Natural killer cell (primary cell): ENCODE measurements around the gene AOC3. TPM values are rescaled to one million over a fixed set of nuclear protein-coding genes. Genes with fewer than 3 reads are reported as not detected.
"Not testable (repeated sequence)": the region's sequence is repeated elsewhere in the genome, so short reads cannot be mapped to it uniquely, and the experiment has no call there.

Source experiments
- ATAC-seq, 3 donors: fragments of 150-1000 bp in 2 of 3; fragments of 200-7000 bp in 1 of 3; cut with Tn5 transposase; 1 replicate in 1 of 3; 2 replicates in 2 of 3; pipeline ENCODE4 v1.10.0; 2021; ENCODE audit warnings: mild to moderate bottlenecking in 2 of 3, moderate library complexity in 2 of 3
- DNase-seq, 2 donors: peaks; one replicate each; pipeline versions ENCODE4 v3.0.0 to v3.0.0-alpha.2; 2013 to 2021; ENCODE audit warnings: mixed read lengths in 1 of 2
- H3K27ac ChIP-seq: one replicate; pipeline ENCODE4 v1.5.1; 2013; ENCODE audit warnings: mild to moderate bottlenecking, low read length
- H3K27me3 ChIP-seq: one replicate; pipeline ENCODE4 v1.6.1; 2013; ENCODE audit warnings: low read length; ENCODE audit not compliant: control insufficient read depth, insufficient read depth
- H3K36me3 ChIP-seq: one replicate; pipeline ENCODE4 v1.6.1; 2013; ENCODE audit warnings: low read length; ENCODE audit not compliant: control insufficient read depth, insufficient read depth
- H3K4me1 ChIP-seq: one replicate; pipeline ENCODE4 v1.6.1; 2013; ENCODE audit warnings: low read length; ENCODE audit not compliant: control insufficient read depth, insufficient read depth
- H3K4me3 ChIP-seq: one replicate; pipeline ENCODE4 v1.5.1; 2013; ENCODE audit warnings: low read length
- H3K9me3 ChIP-seq: one replicate; pipeline ENCODE4 v1.6.1; 2013; ENCODE audit warnings: low read length; ENCODE audit not compliant: control insufficient read depth, insufficient read depth
- H3K27ac Mint-ChIP-seq, 2 donors: one replicate each; pipeline ENCODE4 v1.8.0; 2022; ENCODE audit warnings: mild to moderate bottlenecking in 2 of 2, mixed read lengths in 2 of 2, moderate library complexity in 1 of 2
- H3K27me3 Mint-ChIP-seq, 2 donors: one replicate each; pipeline ENCODE4 v1.8.0; 2022; ENCODE audit warnings: low read depth in 2 of 2, mixed read lengths in 2 of 2
- H3K36me3 Mint-ChIP-seq: one replicate; pipeline ENCODE4 v1.8.0; 2022; ENCODE audit warnings: mixed read lengths
- H3K4me1 Mint-ChIP-seq, 2 donors: one replicate each; pipeline ENCODE4 v1.8.0; 2022; ENCODE audit warnings: mixed read lengths in 2 of 2
- H3K4me3 Mint-ChIP-seq: one replicate; pipeline ENCODE4 v1.8.0; 2022; ENCODE audit warnings: mild to moderate bottlenecking, moderate library complexity, mixed read lengths
- H3K9me3 Mint-ChIP-seq, 2 donors: one replicate each; pipeline ENCODE4 v1.8.0; 2022; ENCODE audit warnings: mixed read lengths in 2 of 2
- WGBS: methylation state at CpG from one replicate; pipeline ENCODE4 v1.1.7; 2013; ENCODE audit warnings: missing lambda C conversion rate; ENCODE audit not compliant: insufficient coverage; 5-methylcytosine and 5-hydroxymethylcytosine counted together
- intact Hi-C: fragments of 100-400 bp; cut with micrococcal nuclease; formaldehyde crosslinking; loops from one replicate; pipeline ENCODE4 v1.14.2; 2022
- total RNA-seq, 4 donors: library from RNA; stranded (reverse); fragments of 120-200 nt in 1 of 4; gene quantifications; one replicate each; pipeline versions ENCODE4 v1.2.3 to v1.2.4, GENCODE V29; 2013 to 2022
- TF ChIP-seq, protein P1 (sequence below): fragments of 200-600 bp; IDR thresholded peaks from one replicate; pipeline ENCODE4 v1.8.0; 2022; ENCODE audit warnings: antibody characterized with exemption

Gene AOC3
- total RNA-seq, 3 donors from 2014 or later (not counting 1 experiment from before 2014, with no cell fraction given), result 0.52 to 1.0 (median 0.73) TPM

DNA sequence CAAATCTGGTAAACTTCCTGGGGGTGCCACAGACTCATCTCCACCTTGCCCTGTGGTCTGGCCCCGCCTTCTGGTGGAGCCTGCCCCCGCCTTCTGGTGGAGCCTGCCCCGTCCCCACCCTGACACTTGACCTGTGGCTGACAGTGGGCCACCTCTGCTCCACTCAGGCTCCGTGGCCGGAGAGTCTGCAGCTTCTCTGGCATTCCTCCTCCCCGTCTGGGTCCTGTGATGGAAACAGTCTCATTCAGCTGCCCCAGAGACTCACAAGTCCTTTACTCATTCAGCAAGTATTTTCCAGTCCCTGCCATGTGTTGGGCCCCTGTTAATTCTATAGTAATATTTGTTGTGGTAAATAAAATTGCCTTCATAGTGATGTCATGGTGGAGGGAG lies 28.6 kb downstream of the AOC3 start:
- H3K9me3 Mint-ChIP-seq, result no peaks in the 10 kb centered on the region
- no peak overlapping the region for H3K27ac ChIP-seq
- ATAC-seq (no peak), DNase-seq (no peak)
- no peaks in the 10 kb centered on the region for H3K4me1 Mint-ChIP-seq
- H3K27me3 Mint-ChIP-seq, result peaks cover 0 to 5% of the 10 kb centered on the region in 2 donors
- no peak overlapping the region for H3K27ac Mint-ChIP-seq
- intact Hi-C loops, result no loop called here
- 78% methylated on average over 6 of the region's 6 CpGs for WGBS
- H3K9me3 ChIP-seq, result no peaks in the 10 kb centered on the region
- H3K36me3 Mint-ChIP-seq, result no peaks in the 10 kb centered on the region
- H3K27me3 ChIP-seq, result no peaks in the 10 kb centered on the region
- H3K4me3 Mint-ChIP-seq, result no peak overlapping the region
- H3K4me1 ChIP-seq, result no peaks in the 10 kb centered on the region
- TF ChIP-seq, protein P1, sequence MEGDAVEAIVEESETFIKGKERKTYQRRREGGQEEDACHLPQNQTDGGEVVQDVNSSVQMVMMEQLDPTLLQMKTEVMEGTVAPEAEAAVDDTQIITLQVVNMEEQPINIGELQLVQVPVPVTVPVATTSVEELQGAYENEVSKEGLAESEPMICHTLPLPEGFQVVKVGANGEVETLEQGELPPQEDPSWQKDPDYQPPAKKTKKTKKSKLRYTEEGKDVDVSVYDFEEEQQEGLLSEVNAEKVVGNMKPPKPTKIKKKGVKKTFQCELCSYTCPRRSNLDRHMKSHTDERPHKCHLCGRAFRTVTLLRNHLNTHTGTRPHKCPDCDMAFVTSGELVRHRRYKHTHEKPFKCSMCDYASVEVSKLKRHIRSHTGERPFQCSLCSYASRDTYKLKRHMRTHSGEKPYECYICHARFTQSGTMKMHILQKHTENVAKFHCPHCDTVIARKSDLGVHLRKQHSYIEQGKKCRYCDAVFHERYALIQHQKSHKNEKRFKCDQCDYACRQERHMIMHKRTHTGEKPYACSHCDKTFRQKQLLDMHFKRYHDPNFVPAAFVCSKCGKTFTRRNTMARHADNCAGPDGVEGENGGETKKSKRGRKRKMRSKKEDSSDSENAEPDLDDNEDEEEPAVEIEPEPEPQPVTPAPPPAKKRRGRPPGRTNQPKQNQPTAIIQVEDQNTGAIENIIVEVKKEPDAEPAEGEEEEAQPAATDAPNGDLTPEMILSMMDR, result no peak
- no peak overlapping the region for H3K4me3 ChIP-seq
- H3K36me3 ChIP-seq, result no peaks in the 10 kb centered on the region

DNA sequence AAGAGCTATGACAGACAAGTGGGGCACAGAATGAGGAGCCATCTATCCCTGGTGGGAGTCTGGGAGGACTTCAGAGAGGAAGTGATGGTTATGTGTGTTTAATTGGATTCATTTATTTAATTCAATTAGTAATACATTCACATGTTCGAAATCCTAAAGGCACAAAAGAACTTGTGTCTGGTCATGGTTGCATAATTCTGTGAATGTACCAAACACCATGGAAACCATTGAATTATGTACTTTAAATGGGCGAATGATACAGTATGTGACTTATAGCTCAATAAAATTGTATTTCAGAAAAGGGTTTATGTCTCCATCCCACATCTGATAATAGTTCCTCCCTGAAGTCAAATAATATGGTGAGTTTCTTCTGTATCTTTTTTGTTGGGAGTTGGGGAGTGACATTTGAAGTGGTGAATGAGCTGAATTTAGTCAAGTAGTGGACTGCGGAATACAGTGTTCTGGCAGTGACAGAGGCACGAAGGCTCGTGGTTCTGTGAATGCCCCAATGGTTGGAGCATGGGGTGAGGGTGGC lies 29.8 kb downstream of the AOC3 start:
- DNase-seq (no peak), ATAC-seq (no peak)
- H3K4me1 ChIP-seq, result no peaks in the 10 kb centered on the region
- H3K4me3 ChIP-seq, result no peak overlapping the region
- H3K27me3 Mint-ChIP-seq, result peaks cover 0 to 2% of the 10 kb centered on the region in 2 donors
- intact Hi-C loops, result no loop called here
- 82% methylated on average over 3 of the region's 5 CpGs for WGBS
- H3K27ac Mint-ChIP-seq, result no peak overlapping the region
- H3K4me3 Mint-ChIP-seq, result no peak overlapping the region
- no peaks in the 10 kb centered on the region for H3K27me3 ChIP-seq
- no peaks in the 10 kb centered on the region for H3K36me3 Mint-ChIP-seq
- no peaks in the 10 kb centered on the region for H3K4me1 Mint-ChIP-seq
- no peak overlapping the region for H3K27ac ChIP-seq
- no peaks in the 10 kb centered on the region for H3K9me3 ChIP-seq
- no peaks in the 10 kb centered on the region for H3K9me3 Mint-ChIP-seq
- TF ChIP-seq, protein P1, result no peak
- H3K36me3 ChIP-seq, result no peaks in the 10 kb centered on the region

DNA sequence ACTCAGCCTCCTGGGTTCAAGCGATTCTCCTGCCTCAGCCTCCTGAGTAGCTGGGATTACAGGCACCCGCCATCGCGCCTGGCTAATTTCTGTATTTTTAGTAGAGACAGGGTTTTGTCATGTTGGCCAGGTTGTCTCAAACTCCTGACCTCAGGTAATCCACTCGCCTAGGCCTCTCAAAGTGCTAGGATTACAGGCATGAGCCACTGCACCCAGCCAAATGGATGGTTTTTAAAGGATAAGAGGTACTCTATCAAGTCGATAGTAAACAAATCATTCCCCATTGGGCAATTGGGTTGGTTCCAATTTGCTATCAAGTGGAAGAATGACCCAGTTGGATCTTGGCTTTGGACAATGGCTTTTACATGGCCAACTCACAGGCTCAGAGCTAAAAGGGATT lies 30.7 kb downstream of the AOC3 start:
- H3K4me3 Mint-ChIP-seq, H3K36me3 Mint-ChIP-seq, H3K4me1 ChIP-seq, DNase-seq, H3K4me3 ChIP-seq, H3K27ac Mint-ChIP-seq, H3K27me3 Mint-ChIP-seq, intact Hi-C loops, H3K9me3 ChIP-seq, ATAC-seq, H3K27ac ChIP-seq, H3K36me3 ChIP-seq, H3K9me3 Mint-ChIP-seq, H3K4me1 Mint-ChIP-seq, H3K27me3 ChIP-seq: not testable (repeated sequence)
- 94% methylated on average over 6 of the region's 6 CpGs for WGBS

DNA sequence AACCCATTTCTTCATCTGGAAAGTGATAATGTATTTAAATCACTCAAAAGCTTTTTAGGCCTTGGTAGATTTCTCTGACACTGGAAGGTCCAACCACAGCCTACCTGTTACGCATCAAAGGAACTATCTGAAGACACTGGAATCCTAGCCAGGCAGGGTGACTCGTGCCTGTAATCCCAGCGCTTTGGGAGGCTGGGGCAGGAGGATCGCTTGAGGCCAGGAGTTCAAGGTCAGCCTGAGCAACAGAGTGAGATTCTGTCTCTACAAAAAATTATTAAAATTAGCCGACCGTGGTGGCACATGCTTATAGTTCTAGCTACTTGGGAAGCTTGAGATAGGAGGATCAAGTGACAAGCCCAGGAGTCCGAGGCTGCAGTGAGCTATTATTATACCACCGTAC lies 31.2 kb downstream of the AOC3 start:
- 92% methylated on average over 8 of the region's 8 CpGs for WGBS
- Histone ChIP-seq H3K27me3 (no peaks in the 10 kb centered on the region), H3K4me1 (no peaks in the 10 kb centered on the region), H3K27ac (no peak overlapping the region), H3K4me3 (no peak overlapping the region), H3K36me3 (no peaks in the 10 kb centered on the region), H3K9me3 (no peaks in the 10 kb centered on the region)
- H3K27ac Mint-ChIP-seq, result no peak overlapping the region
- H3K4me3 Mint-ChIP-seq, result no peak overlapping the region
- H3K4me1 Mint-ChIP-seq, result peaks cover 0 to 5% of the 10 kb centered on the region in 2 donors
- DNase-seq (no peak), ATAC-seq (no peak)
- intact Hi-C loops, result no loop called here
- H3K36me3 Mint-ChIP-seq, result no peaks in the 10 kb centered on the region
- TF ChIP-seq, protein P1, result no peak
- peaks cover 0 to 5% of the 10 kb centered on the region in 2 donors for H3K27me3 Mint-ChIP-seq
- H3K9me3 Mint-ChIP-seq, result no peaks in the 10 kb centered on the region
